ENCODE data around the gene PRM2. TPM values are rescaled to one million over a fixed set of nuclear protein-coding genes. Genes with fewer than 3 reads are reported as not detected.

Gene PRM2
- total RNA-seq, 2 experiments from 2014 or later: not detected

DNA sequence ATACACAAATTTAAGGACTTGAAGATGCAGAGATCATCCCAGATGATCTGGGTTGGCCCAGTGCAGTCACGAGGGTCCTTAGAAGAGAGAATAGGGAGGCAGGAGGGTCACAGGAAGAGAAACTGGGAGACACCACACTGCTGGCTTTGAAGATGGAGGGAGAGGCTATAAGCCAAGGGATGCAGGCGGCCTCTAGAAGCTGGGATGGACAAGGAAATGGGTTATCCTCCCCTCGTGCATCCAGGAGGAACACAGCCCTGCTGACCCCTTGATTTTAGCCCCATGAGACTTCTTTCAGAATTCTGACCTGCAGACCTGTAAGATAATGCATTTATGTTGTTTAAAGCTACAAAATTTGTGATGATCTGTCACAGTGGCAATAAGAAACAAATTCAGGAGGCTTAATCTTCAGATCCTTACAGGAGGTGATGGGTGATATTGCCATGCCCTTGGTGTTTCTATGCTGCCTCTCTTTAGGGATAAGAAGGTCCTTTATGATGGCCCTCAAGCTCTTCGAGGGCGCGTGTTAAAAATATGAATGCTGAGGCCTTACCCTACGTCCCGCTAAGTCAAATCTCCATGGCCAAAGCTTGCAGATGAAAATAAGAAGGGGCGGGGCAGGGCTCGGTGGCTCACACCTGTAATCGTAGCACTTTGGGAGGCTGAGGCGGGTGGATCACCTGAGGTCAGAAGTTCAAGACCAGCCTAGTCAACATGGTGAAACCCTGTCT lies 1.5 kb upstream of the PRM2 start:
- H3K9me3 Mint-ChIP-seq: no peaks in the 10 kb centered on the region
- H3K27me3 Mint-ChIP-seq: peaks cover 3% of the 10 kb centered on the region
- ChIA-PET POLR2A (no interaction called here), CTCF (no interaction called here)
- H3K36me3 Mint-ChIP-seq: no peaks in the 10 kb centered on the region
- H3K27ac Mint-ChIP-seq: no peak overlapping the region
- H3K4me3 Mint-ChIP-seq: no peak overlapping the region
- H3K4me1 Mint-ChIP-seq (ENCODE audit: low read depth): no peaks in the 10 kb centered on the region
- intact Hi-C loops (cut with micrococcal nuclease): no loop called here
- no peak for DNase-seq

DNA sequence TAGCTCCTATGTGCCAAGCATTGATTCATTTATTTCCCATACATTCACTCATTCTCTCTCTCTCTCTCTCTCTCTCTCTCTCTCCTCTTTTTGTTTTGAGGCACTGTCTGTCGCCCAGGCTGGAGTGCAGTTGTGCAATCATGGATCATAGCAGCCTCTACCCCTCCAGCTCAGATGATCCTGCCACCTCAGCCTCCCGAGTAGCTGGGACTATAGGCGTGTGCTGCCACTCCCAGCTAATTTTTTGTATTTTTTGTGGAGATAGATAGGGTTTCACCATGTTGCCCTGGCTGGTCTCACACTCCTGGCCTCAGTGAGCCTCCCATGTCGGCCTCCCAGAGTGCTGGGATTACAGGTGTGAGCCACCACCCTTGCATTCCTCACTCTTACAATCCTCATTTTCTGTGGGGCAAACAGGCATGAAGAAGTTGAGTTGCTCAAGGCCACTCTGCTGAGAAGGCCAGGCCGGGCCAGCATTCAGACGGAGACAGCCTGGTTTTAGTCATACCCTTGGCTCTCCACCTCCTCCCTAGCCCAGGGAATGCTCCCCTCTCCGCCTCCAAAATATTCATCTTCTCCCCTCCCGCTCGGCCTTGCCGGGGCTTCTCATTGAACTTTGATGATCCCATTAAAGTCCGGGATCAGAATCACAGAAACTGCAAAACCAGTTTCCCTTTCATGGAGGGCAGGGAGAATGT lies 765 bp upstream of the PRM2 start:
- Mint-ChIP-seq H3K9me3 (no peaks in the 10 kb centered on the region), H3K4me3 (no peak overlapping the region), H3K27me3 (peaks cover under 1% of the 10 kb centered on the region), H3K36me3 (no peaks in the 10 kb centered on the region), H3K27ac (no peak overlapping the region), H3K4me1 (ENCODE audit: low read depth) (no peaks in the 10 kb centered on the region)
- POLR2A ChIA-PET: no interaction called here
- DNase-seq: no peak
- intact Hi-C loops (cut with micrococcal nuclease): no loop called here
- CTCF ChIA-PET: interaction anchor here (0.6 kb wide), 1 partner anchor 235 kb away, joined by 3 read pairs; no protein-coding TSS in a partner anchor

DNA sequence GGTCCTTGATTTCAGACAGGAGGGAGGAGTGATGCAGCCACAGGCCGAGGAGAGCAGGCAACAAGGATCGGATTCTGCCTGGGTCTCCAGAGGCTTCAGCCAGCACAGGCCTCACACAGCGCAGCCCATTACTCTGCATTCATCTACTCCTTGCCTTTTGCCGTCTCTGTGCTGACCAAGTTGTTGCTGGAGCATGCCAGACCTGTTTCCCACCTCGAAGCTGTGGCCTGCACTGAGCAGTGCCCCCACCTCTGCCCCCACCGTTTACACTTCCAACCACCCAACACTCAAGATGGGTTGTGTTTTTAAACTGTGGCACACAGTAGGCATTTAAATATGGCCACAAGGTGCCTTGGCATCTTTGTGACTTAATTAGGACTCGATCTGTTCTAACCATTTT lies 1.3 kb downstream of the PRM2 start:
- H3K27me3 Mint-ChIP-seq: no peaks in the 10 kb centered on the region
- POLR2A ChIA-PET: no interaction called here
- no peak for DNase-seq
- intact Hi-C loops (cut with micrococcal nuclease): no loop called here
- H3K27ac Mint-ChIP-seq: no peak overlapping the region
- no peaks in the 10 kb centered on the region for H3K36me3 Mint-ChIP-seq
- no peaks in the 10 kb centered on the region for H3K4me1 Mint-ChIP-seq (ENCODE audit: low read depth)
- CTCF ChIA-PET: no interaction called here
- no peak overlapping the region for H3K4me3 Mint-ChIP-seq
- H3K9me3 Mint-ChIP-seq: no peaks in the 10 kb centered on the region

DNA sequence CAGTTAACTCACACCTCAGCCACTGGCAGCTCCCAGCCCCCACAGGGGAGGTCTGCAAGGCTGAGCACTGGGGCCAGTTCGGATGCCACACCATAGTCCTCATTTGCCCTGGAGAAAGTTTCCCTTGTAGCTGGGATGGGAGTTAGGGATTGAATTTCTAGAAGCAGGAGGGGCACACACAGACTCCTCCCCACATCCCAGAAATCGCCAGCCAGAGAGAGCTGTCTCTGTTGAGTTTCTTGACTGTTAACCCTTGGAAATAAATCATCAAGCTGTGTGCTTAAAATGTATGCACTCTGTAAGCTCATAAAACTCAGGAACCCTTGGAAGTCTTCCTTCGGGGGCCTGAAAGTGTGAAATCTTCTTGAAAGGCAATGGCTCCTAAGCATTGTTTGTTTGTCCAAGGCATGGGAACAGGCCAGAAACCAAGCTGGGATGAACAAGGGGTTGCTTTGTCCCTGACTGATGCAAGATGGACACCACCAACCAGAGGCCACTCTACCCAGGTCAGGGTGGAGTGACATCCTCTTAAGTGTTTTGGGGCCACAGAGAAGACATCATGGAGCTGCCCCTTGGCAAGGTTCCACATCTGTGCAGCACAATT lies 2.5 kb downstream of the PRM2 start:
- intact Hi-C loops (cut with micrococcal nuclease): no loop called here
- ChIA-PET CTCF (no interaction called here), POLR2A (interaction anchor here (0.5 kb wide), 1 partner anchor 686 kb away, joined by 6 read pairs; no protein-coding TSS in a partner anchor)
- Mint-ChIP-seq H3K4me3 (no peak overlapping the region), H3K4me1 (ENCODE audit: low read depth) (no peaks in the 10 kb centered on the region), H3K36me3 (no peaks in the 10 kb centered on the region), H3K9me3 (no peaks in the 10 kb centered on the region), H3K27ac (no peak overlapping the region), H3K27me3 (no peaks in the 10 kb centered on the region)
- DNase-seq: no peak

DNA sequence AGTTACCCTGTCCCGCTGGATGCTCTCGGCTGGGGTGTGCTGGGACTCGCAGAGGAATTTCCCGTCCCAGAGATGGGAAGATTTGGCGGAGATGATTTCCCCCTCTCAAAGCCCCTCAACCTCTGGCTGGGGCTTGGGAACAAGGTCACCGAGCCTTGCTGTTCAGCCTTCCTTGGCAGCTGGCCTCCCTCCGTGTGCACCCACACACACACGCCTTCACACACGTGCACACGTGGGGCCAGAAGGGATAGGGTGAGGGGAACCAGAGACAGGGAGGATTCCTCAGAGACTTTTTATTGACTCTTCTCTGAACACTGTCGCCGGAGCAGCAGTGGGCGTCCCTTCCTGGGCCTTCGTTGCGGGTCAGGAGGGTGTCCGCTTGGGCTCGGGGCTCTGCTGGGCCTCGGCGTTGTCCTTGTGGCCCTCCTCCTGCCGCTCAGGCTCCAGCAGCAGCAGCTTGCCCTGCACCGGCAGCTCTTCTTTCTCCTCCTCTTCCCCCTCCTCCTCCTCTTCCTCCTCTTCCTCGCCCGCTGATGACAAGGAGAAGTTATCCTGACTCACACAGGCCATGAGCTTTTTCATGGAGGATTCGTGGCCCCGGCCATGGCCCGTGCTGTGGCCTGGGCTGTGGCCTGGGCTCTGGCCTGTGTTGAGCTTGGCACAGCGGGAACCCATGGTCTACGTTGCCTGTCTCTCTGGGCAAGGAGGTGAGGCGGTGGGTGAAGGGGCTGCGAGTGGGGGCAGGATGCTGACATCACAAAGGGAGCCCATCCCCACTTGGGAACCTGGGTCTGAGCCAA lies 3.2 kb downstream of the PRM2 start, which contains the start of gene PRM3:
TSS of gene PRM3 (minus strand) at position 709 of the 800 bp plus-strand sequence. CDS start at position 675, 34 bp downstream.
- Mint-ChIP-seq H3K27me3 (no peaks in the 10 kb centered on the region), H3K27ac (no peak within 1 kb of the TSS), H3K4me3 (no peak within 1 kb of the TSS), H3K4me1 (ENCODE audit: low read depth) (no peaks in the 10 kb centered on the region), H3K9me3 (no peaks in the 10 kb centered on the region), H3K36me3 (no peaks in the 10 kb centered on the region)
- intact Hi-C loops (cut with micrococcal nuclease): no loop called here
- CTCF ChIA-PET: no interaction called here
- DNase-seq: no peak
- POLR2A ChIA-PET: interaction anchor here (0.5 kb wide), 1 partner anchor 687 kb away, joined by 6 read pairs; no protein-coding TSS in a partner anchor

DNA sequence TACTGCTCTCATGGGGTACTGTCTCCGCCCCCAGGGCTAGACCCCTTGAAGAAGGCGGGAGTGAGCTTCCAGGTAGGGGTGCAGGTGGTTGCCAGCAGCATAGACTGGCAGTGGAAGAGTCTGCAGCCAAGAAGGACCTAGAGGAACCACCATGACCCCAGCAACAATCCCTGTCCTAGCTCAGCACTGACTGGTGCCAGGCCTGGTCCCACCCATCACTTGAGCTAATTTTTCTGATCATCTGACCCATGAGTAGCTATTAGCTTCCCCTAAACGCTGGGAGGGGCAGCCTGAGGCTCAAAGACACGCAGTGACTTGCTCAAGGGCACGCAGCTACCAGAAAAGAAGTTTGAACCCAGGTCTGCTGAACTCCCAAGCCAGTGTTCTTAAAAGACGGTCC lies 3.8 kb downstream of the PRM2 start:
- Mint-ChIP-seq H3K9me3 (no peaks in the 10 kb centered on the region), H3K4me3 (no peak overlapping the region), H3K27me3 (no peaks in the 10 kb centered on the region), H3K36me3 (no peaks in the 10 kb centered on the region), H3K27ac (no peak overlapping the region), H3K4me1 (ENCODE audit: low read depth) (no peaks in the 10 kb centered on the region)
- POLR2A ChIA-PET: no interaction called here
- intact Hi-C loops (cut with micrococcal nuclease): no loop called here
- DNase-seq: no peak
- CTCF ChIA-PET: interaction anchor here (2.0 kb wide), 1 partner anchor 99 kb away, joined by 7 read pairs; no protein-coding TSS in a partner anchor

DNA sequence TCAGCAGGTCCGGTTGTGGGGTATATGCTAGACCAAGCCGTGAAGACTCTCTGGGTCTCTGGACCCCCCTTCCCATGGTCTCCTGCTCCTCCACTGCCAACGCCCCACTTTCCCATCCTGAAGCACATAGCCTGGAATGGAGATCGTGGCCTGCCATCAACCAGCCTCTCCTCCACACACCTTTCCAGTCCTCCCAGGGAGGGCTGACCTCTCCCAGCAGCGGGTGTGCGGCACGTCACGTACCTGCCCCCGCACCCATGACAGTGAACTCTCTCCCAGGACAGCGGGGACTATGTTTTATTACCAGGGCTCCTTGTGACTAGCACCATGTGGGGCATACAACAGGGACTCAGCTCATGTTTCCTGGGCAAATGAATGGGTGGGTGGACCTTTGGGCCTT lies 4.7 kb downstream of the PRM2 start:
- POLR2A ChIA-PET: no interaction called here
- intact Hi-C loops (cut with micrococcal nuclease): no loop called here
- no peak overlapping the region for H3K27ac Mint-ChIP-seq
- no peaks in the 10 kb centered on the region for H3K36me3 Mint-ChIP-seq
- no peaks in the 10 kb centered on the region for H3K9me3 Mint-ChIP-seq
- DNase-seq: no peak
- no peaks in the 10 kb centered on the region for H3K4me1 Mint-ChIP-seq (ENCODE audit: low read depth)
- no peaks in the 10 kb centered on the region for H3K27me3 Mint-ChIP-seq
- no peak overlapping the region for H3K4me3 Mint-ChIP-seq
- CTCF ChIA-PET: interaction anchor here (2.0 kb wide), 1 partner anchor 100 kb away, joined by 7 read pairs; no protein-coding TSS in a partner anchor

DNA sequence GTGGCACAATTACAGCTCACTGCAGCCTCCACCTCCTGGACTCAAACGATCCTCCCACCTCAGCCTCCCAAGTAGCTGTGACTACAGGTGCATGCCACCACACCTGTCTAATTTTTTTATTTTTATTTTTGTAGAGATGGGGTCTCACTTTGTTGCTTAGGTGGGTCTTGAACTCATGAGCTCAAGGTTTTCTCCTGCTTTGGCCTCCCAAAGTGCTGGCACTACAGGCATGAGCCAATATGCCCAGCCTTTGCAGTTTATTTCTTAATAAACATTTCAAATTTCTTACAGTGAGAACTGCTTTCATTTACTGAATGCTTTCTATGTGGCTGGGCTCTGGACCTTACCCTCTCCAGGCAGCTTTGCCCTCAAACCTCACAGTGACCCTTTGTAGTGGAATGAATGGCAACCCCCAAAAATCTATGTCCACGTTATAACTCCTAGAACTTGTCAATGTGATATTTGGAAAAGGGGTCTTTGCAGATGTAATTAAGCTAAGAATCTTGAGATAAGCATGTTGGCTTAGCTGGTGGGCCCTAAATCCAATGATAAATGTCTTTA lies 5.6 kb downstream of the PRM2 start:
- DNase-seq: no peak
- H3K36me3 Mint-ChIP-seq: no peaks in the 10 kb centered on the region
- H3K27me3 Mint-ChIP-seq: no peaks in the 10 kb centered on the region
- POLR2A ChIA-PET: no interaction called here
- H3K27ac Mint-ChIP-seq: no peak overlapping the region
- no peaks in the 10 kb centered on the region for H3K9me3 Mint-ChIP-seq
- CTCF ChIA-PET: interaction anchor here (2.0 kb wide), 1 partner anchor 101 kb away, joined by 7 read pairs; no protein-coding TSS in a partner anchor
- intact Hi-C loops (cut with micrococcal nuclease): no loop called here
- H3K4me1 Mint-ChIP-seq (ENCODE audit: low read depth): no peaks in the 10 kb centered on the region
- no peak overlapping the region for H3K4me3 Mint-ChIP-seq

DNA sequence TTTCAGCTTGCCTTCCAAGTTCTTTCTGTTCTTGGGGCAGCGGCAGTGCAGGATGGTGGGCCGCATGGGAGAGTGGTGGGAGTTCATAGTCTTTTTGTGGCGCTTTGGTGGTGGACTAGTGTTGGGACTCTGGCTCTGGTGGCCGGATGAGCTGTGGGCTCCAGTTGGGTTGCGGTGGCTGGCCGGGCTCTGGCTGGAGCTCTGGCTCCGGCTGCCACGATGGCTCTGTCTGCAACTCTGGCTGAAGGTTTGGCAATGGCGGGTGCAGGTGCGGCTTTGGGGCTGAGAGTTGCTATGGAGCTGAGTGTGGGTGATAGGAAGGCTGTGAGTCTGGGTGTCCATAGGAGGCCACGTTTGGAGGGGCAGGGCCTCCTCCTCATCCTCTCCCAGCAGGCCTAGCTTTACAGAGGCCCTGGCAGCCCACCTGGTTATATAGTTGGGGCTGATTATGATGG lies 7.3 kb downstream of the PRM2 start, which contains the start of gene TNP2:
TSS of gene TNP2 (minus strand) at position 405 of the 455 bp plus-strand sequence. CDS start at position 342, 63 bp downstream.
- intact Hi-C loops (cut with micrococcal nuclease): no loop called here
- no peaks in the 10 kb centered on the region for H3K36me3 Mint-ChIP-seq
- ChIA-PET CTCF (interaction anchor here (1.0 kb wide), 1 partner anchor 286 kb away, joined by 4 read pairs; no protein-coding TSS in a partner anchor), POLR2A (interaction anchor here (0.6 kb wide), 1 partner anchor 51 kb away, joined by 3 read pairs; no protein-coding TSS in a partner anchor)
- H3K4me3 Mint-ChIP-seq: no peak within 1 kb of the TSS
- no peaks in the 10 kb centered on the region for H3K9me3 Mint-ChIP-seq
- no peaks in the 10 kb centered on the region for H3K27me3 Mint-ChIP-seq
- H3K4me1 Mint-ChIP-seq (ENCODE audit: low read depth): peaks cover 8% of the 10 kb centered on the region
- no peak within 1 kb of the TSS for H3K27ac Mint-ChIP-seq
- DNase-seq: no peak

DNA sequence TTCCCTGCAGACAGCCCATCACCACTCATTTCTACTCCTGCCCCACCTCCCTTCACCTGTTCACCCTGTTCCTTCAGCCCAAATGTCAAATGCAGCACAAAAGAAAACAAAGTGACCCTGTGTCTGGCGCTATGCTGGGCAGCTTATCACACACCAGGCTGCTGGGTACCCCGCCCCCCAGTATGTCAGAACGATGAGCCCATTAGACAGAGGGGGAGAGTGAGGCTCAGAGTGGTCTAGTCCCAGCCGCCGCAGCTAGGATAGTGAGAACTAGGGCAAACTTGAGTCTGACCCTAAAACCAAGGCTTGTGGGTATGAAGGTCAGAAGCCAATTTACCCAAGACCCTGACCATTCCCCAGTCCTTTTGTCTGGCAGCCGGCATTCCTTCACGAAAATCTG lies 11.2 kb downstream of the PRM2 start:
- intact Hi-C loops (cut with micrococcal nuclease): no loop called here
- no peak for DNase-seq
- H3K4me1 Mint-ChIP-seq (ENCODE audit: low read depth): peaks cover 23% of the 10 kb centered on the region
- no peak overlapping the region for H3K4me3 Mint-ChIP-seq
- H3K27ac Mint-ChIP-seq: no peak overlapping the region
- H3K9me3 Mint-ChIP-seq: no peaks in the 10 kb centered on the region
- ChIA-PET CTCF (interaction anchor here (1.8 to 2.1 kb wide), 2 partner anchors 91 to 107 kb away, joined by 6 to 8 read pairs; no protein-coding TSS in a partner anchor), POLR2A (no interaction called here)
- H3K27me3 Mint-ChIP-seq: no peaks in the 10 kb centered on the region
- no peaks in the 10 kb centered on the region for H3K36me3 Mint-ChIP-seq

DNA sequence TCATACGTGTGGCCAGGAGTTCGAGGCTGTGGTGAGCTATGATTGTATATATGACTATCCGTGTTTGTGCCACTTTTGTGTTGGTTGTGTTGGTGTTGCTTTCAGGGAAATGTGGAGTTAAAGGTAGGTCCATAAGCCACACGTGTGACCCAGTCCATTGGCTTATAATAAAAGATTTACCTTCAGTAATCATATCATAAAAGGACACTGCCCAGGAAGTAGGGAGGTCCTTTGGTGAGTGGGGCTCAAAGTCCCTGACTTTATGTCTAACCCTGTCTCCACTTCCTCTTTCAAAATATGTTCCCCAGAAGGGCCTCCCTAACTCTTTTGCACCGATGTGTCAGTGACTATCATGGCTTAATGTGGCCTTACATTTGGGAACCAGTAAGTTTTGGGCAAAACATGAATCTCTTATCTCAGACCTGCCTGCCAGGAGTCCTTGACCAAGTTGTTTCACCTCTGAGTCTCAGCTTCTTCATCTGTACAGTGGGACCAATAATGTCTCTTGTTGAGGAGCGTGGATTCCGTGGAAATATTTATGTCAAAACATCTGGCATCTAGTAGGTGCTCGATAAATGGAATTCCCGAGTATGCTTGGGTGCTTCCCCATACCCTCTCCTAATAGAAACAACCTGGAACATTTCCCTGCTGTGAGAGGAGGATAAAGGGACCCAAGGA lies 12.0 kb downstream of the PRM2 start:
- Mint-ChIP-seq H3K4me3 (peak overlapping the region; percentile 24), H3K27ac (peak overlapping the region; percentile 86), H3K36me3 (no peaks in the 10 kb centered on the region), H3K9me3 (no peaks in the 10 kb centered on the region), H3K27me3 (no peaks in the 10 kb centered on the region), H3K4me1 (ENCODE audit: low read depth) (peaks cover 26% of the 10 kb centered on the region)
- no peak for DNase-seq
- ChIA-PET CTCF (interaction anchor here (0.6 to 2.9 kb wide), 7 partner anchors 82 to 300 kb away, joined by 3 to 14 read pairs (median 4); no protein-coding TSS in a partner anchor), POLR2A (interaction anchor here (0.8 to 1.6 kb wide), 9 partner anchors 10 to 306 kb away, joined by 3 to 5 read pairs (median 4); no protein-coding TSS in a partner anchor)
- intact Hi-C loops (cut with micrococcal nuclease): loop anchor here (5.0 kb wide), 1 partner anchor 33 kb away; no protein-coding TSS in a partner anchor
